ENCODE measurements around the gene IDE.

GRCh38 chr10:92440578-92440977, 133.3 kb downstream of the IDE start:
- TF ChIP-seq, protein P1, sequence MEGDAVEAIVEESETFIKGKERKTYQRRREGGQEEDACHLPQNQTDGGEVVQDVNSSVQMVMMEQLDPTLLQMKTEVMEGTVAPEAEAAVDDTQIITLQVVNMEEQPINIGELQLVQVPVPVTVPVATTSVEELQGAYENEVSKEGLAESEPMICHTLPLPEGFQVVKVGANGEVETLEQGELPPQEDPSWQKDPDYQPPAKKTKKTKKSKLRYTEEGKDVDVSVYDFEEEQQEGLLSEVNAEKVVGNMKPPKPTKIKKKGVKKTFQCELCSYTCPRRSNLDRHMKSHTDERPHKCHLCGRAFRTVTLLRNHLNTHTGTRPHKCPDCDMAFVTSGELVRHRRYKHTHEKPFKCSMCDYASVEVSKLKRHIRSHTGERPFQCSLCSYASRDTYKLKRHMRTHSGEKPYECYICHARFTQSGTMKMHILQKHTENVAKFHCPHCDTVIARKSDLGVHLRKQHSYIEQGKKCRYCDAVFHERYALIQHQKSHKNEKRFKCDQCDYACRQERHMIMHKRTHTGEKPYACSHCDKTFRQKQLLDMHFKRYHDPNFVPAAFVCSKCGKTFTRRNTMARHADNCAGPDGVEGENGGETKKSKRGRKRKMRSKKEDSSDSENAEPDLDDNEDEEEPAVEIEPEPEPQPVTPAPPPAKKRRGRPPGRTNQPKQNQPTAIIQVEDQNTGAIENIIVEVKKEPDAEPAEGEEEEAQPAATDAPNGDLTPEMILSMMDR (IDR thresholded peaks at IDR 0.05) = no peak
- no peak for TF ChIP-seq POLR2A (IDR thresholded peaks at IDR 0.05)

Measured in uterus (tissue), 2 donors.